Spleen (tissue), 7 donors: ENCODE results near the gene PKIB.

Source experiments
- CTCF ChIP-seq, 11 experiments: fragments of 200-600 bp in 7 of 11; fragments of 450-650 bp in 4 of 11; sonication (generic) in 4 of 11; IDR thresholded peaks in 8 of 11; conservative IDR thresholded peaks in 3 of 11; 1 replicate in 7 of 11; 2 replicates in 4 of 11; pipeline versions ENCODE4 v1.4.0 to v1.8.0; 2016 to 2021; ENCODE audit warnings: antibody characterized with exemption in 11 of 11, inconsistent platforms in 4 of 11, mild to moderate bottlenecking in 1 of 11
- POLR2A ChIP-seq, 3 donors: fragments of 450-650 bp; IDR thresholded peaks; one replicate each; pipeline ENCODE4 v1.5.1; 2017; ENCODE audit warnings: antibody characterized with exemption in 3 of 3, mild to moderate bottlenecking in 1 of 3
- donor health status: DM: no; HTN: no; CAD: no; lungs with moderate emphysema.
- donor health status: DM: no; HTN: no; CAD: no.
- donor health status: DM: no; HTN: no; CAD: no.

- TF ChIP-seq CTCF (IDR thresholded peaks at IDR 0.05 in 8 of 11, conservative IDR thresholded peaks at IDR 0.05 in 3 of 11) (no peak), POLR2A (IDR thresholded peaks at IDR 0.05) (no peak)
These were observed 40.8 kb downstream of the PKIB start for GRCh38 chr6:122651031-122651430.
